ENCODE data around the gene CMC2. TPM values are rescaled to one million over a fixed set of nuclear protein-coding genes. Genes with fewer than 3 reads are reported as not detected.

CMC2 gene
- total and polyA plus RNA-seq, 2 of the 8 experiments (the other 6 are each of a cell fraction or from before 2014, with no cell fraction given): 66.6 to 116 TPM

GRCh38 chr16:80947708-80948625 lies 58.7 kb downstream of the CMC2 start (continued):
- no peak for TF ChIP-seq BRCA1 (IDR thresholded peaks at IDR 0.05; ENCODE audit: low read depth, low read length)
